Endothelial cell of umbilical vein (primary cell): Measurements from ENCODE around the gene AUTS2. TPM values are rescaled to one million over a fixed set of nuclear protein-coding genes. Genes with fewer than 3 reads are reported as not detected.

Experiments used
- BruUV-seq: library from RNA; stranded (reverse); fragments of 400-500 nt; replicated peaks from 2 replicates; lab custom pipeline; 2021; lab: Mats Ljungman, UMichigan
- CTCF ChIA-PET: fragments of 300-600, 350-600 bp; sonication (Branson Sonifier 250); formaldehyde crosslinking; loops from one replicate; lab custom pipeline; 2021; ENCODE audit warnings: antibody characterized with exemption, inconsistent platforms; lab: Charles Lee
- POLR2A ChIA-PET: fragments of 300-600, 350-600 bp; sonication (Branson Sonifier 250); formaldehyde crosslinking; loops from one replicate; lab custom pipeline; 2021; ENCODE audit warnings: antibody characterized with exemption, inconsistent platforms; lab: Charles Lee
- DNase-seq: peaks from one replicate; pipeline ENCODE4 v3.0.0-alpha.2; 2011; ENCODE audit warnings: low read depth, low spot score
- FAIRE-seq: peaks from 2 replicates; lab custom pipeline; 2011; peaks lifted over from hg19 to GRCh38; lab: Jason Lieb, UNC
- H2AFZ ChIP-seq: 2 replicates; pipeline ENCODE4 v1.6.0; 2012; ENCODE audit warnings: low read depth, low read length, control low read depth, inconsistent platforms
- H3K27ac ChIP-seq: 2 replicates; pipeline ENCODE4 v1.5.1; 2011; ENCODE audit warnings: low read depth, mild to moderate bottlenecking, control low read depth, low read length, moderate library complexity; ENCODE audit not compliant: insufficient read depth
- H3K27me3 ChIP-seq, 2 experiments: 2 replicates each; pipeline versions ENCODE4 v1.6.0 to v1.6.1; 2011; ENCODE audit warnings: low read length in 2 of 2, mixed read lengths in 1 of 2; ENCODE audit not compliant: control insufficient read depth in 2 of 2, insufficient read depth in 2 of 2
- H3K36me3 ChIP-seq, 2 experiments: 2 replicates in 1 of 2; 3 replicates in 1 of 2; pipeline ENCODE4 v1.5.1; 2011; ENCODE audit warnings: low read length in 2 of 2, mild to moderate bottlenecking in 1 of 2, moderate library complexity in 1 of 2; ENCODE audit not compliant: control insufficient read depth in 2 of 2, insufficient read depth in 2 of 2; ENCODE audit errors: extremely low read depth in 1 of 2
- H3K4me1 ChIP-seq: 3 replicates; pipeline ENCODE4 v1.5.1; 2011; ENCODE audit warnings: mild to moderate bottlenecking, low read length; ENCODE audit not compliant: control insufficient read depth, insufficient read depth; ENCODE audit errors: extremely low read depth
- H3K4me2 ChIP-seq: 2 replicates; pipeline ENCODE4 v1.6.1; 2011; ENCODE audit warnings: low read length, control low read depth, mixed read lengths; ENCODE audit not compliant: insufficient read depth
- H3K4me3 ChIP-seq, 3 experiments: fragments of 200-600 bp in 1 of 3; sonication (generic), shearing (Covaris generic) in 1 of 3; replicated peaks in 1 of 3; 2 replicates each; pipeline ENCODE4 v1.5.1; 2011 to 2016; ENCODE audit warnings: control low read depth in 3 of 3, low read length in 3 of 3, mild to moderate bottlenecking in 2 of 3, inconsistent platforms in 1 of 3, low read depth in 1 of 3, moderate library complexity in 1 of 3; ENCODE audit not compliant: insufficient read depth in 1 of 3
- H3K79me2 ChIP-seq: 2 replicates; pipeline ENCODE4 v1.6.0; 2012; ENCODE audit warnings: low read length, inconsistent platforms; ENCODE audit not compliant: control insufficient read depth, insufficient read depth
- H3K9ac ChIP-seq: replicated peaks from 2 replicates; pipeline ENCODE3; 2011; ENCODE audit warnings: low read length, control low read depth; ENCODE audit not compliant: insufficient read depth; ENCODE audit errors: extremely low read depth
- H3K9me1 ChIP-seq: replicated peaks from 3 replicates; pipeline ENCODE4 v1.6.0; 2011; ENCODE audit warnings: mild to moderate bottlenecking, low read length; ENCODE audit not compliant: control insufficient read depth, insufficient read depth; ENCODE audit errors: extremely low read depth
- H3K9me3 ChIP-seq: replicated peaks from 2 replicates; pipeline ENCODE4 v1.5.1; 2012; ENCODE audit warnings: low read length, inconsistent platforms; ENCODE audit not compliant: control insufficient read depth, insufficient read depth
- H4K20me1 ChIP-seq: replicated peaks from 2 replicates; pipeline ENCODE3; 2011; ENCODE audit warnings: mild to moderate bottlenecking, low read length; ENCODE audit not compliant: control insufficient read depth, insufficient read depth; ENCODE audit errors: extremely low read depth
- EZH2 ChIP-seq: IDR thresholded peaks from 2 replicates; pipeline ENCODE4 v1.6.1; 2012; ENCODE audit warnings: borderline replicate concordance, low read depth, mild to moderate bottlenecking, moderate library complexity, low read length, inconsistent platforms; ENCODE audit not compliant: severe bottlenecking
- FOS ChIP-seq: IDR thresholded peaks from 2 replicates; pipeline ENCODE4 v1.6.1; 2011; ENCODE audit warnings: mild to moderate bottlenecking, low read length, moderate library complexity, borderline replicate concordance; ENCODE audit not compliant: insufficient read depth
- GATA2 ChIP-seq: IDR thresholded peaks from 2 replicates; pipeline ENCODE4 v1.7.0; 2011; ENCODE audit warnings: low read depth, mild to moderate bottlenecking, moderate library complexity, mixed read lengths, low read length; ENCODE audit not compliant: insufficient read length, insufficient read depth
- JUN ChIP-seq: IDR thresholded peaks from 2 replicates; pipeline ENCODE4 v1.6.1; 2011; ENCODE audit warnings: borderline replicate concordance, low read depth; ENCODE audit not compliant: insufficient read length, insufficient read depth
- MYC ChIP-seq: IDR thresholded peaks from one replicate; pipeline ENCODE4 v1.6.1; 2011; ENCODE audit warnings: mild to moderate bottlenecking, low read depth, low read length
- POLR2A ChIP-seq: IDR thresholded peaks from 2 replicates; pipeline ENCODE4 v1.6.1; 2012; ENCODE audit warnings: low read depth, mild to moderate bottlenecking, control low read depth, low read length
- POLR2AphosphoS5 ChIP-seq: IDR thresholded peaks from 2 replicates; pipeline ENCODE4 v1.6.1; 2012; ENCODE audit warnings: low read depth, mild to moderate bottlenecking, control low read depth, low read length, moderate library complexity; ENCODE audit not compliant: insufficient read depth
- dilution Hi-C: fragments of 300-500 bp; cut with MboI; formaldehyde crosslinking; loops from one replicate; pipeline ENCODE4 v1.15.0; 2019; ENCODE audit warnings: low sequenced_read_pairs; ENCODE audit not compliant: extremely low pct_ligation_motif_present
- intact Hi-C: fragments of 100-400 bp; cut with micrococcal nuclease; formaldehyde crosslinking; loops from one replicate; pipeline ENCODE4 v1.10.0; 2022
- polyA plus RNA-seq, 4 experiments: library from polyadenylated mRNA; depleted of rRNA in 3 of 4; stranded (reverse) in 3 of 4; unstranded in 1 of 4; fragments of >200 nt; gene quantifications; 2 replicates each; pipeline versions ENCODE4 v1.2.1 to v1.2.3, GENCODE V29; 2011 to 2012; ENCODE audit warnings: missing spikeins in 1 of 4
- total RNA-seq: library from RNA; stranded (reverse); gene quantifications from 2 replicates; pipeline ENCODE4 v1.2.3, GENCODE V29; 2021
- TF ChIP-seq, protein P1 (sequence below): IDR thresholded peaks from 2 replicates; pipeline ENCODE4 v1.6.1; 2011; ENCODE audit not compliant: insufficient read depth, insufficient read length
- TF ChIP-seq, protein P2 (sequence below), 2 donors: IDR thresholded peaks; 1 replicate in 1 of 2; 2 replicates in 1 of 2; pipeline ENCODE4 v1.5.1; 2011; ENCODE audit warnings: low read length in 2 of 2, mild to moderate bottlenecking in 2 of 2, moderate library complexity in 2 of 2, control low read depth in 1 of 2, inconsistent platforms in 1 of 2, low read depth in 1 of 2; ENCODE audit not compliant: insufficient read depth in 1 of 2; ENCODE audit errors: extremely low read depth in 1 of 2

AUTS2 gene
- total and polyA plus RNA-seq, 2 donors (not counting 3 experiments of a cell fraction or from before 2014, with no cell fraction given): 0.59 to 8.0 TPM

DNA sequence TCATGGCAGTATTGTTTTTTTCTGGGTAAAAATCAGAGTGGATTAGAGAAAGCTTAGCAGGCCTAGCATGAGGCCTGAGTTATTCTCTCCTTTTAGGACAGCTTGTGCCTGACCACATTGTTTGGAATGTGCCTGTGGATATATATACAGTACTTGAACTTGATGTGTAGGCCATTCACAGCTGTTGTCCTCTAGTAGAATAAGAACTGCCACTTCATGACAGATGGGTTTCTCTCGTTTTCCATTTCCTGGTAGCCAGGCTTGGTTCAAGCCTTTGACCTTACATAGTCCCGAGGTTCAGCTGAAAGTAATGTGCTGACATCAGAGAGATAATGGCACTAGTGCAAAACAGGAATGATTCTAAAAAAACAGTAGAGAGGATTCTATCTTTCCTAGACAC is 473.9 kb downstream of the AUTS2 start:
- Histone ChIP-seq H3K9me1 (no peaks in the 10 kb centered on the region), H3K27ac (no peak overlapping the region), H3K9ac (no peak overlapping the region), H3K27me3 (no peaks in the 10 kb centered on the region), H3K79me2 (no peaks in the 10 kb centered on the region), H2AFZ (no peak overlapping the region), H3K4me3 (no peak overlapping the region), H4K20me1 (no peaks in the 10 kb centered on the region), H3K4me2 (no peak overlapping the region), H3K4me1 (no peaks in the 10 kb centered on the region), H3K9me3 (peaks cover 1% of the 10 kb centered on the region), H3K36me3 (no peaks in the 10 kb centered on the region)
- BruUV-seq: no TSS peak
- FAIRE-seq (no peak), DNase-seq (no peak)
- intact Hi-C loops: no loop called here
- TF ChIP-seq, protein P1, sequence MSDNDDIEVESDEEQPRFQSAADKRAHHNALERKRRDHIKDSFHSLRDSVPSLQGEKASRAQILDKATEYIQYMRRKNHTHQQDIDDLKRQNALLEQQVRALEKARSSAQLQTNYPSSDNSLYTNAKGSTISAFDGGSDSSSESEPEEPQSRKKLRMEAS: no peak
- TF ChIP-seq JUN (no peak), GATA2 (no peak)
- CTCF ChIA-PET: no interaction called here
- POLR2A ChIA-PET: no interaction called here
- dilution Hi-C loops: no loop called here

DNA sequence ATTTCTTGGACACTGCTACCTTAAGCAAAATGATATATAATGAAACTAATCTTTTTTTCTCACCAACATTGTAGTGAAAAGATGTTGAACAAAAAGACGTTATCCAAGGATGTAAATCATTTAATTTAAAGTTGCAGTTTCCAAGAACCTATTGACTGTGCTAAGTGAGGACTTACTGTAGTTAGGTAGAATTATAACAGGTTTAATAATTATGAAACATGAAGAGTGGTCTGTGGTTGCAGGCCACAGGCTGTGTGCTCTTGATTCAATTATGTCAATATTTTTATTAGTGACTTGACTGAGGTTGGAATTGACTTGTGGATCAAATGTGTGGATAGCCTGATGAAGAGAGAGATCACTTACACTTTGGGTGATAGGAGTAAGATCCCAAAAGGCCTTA is 478.1 kb downstream of the AUTS2 start:
- FAIRE-seq: no peak
- Histone ChIP-seq H3K9ac (no peak overlapping the region), H3K4me1 (no peaks in the 10 kb centered on the region), H3K9me1 (no peaks in the 10 kb centered on the region), H3K27me3 (no peaks in the 10 kb centered on the region), H3K4me2 (no peak overlapping the region), H3K36me3 (no peaks in the 10 kb centered on the region), H3K4me3 (no peak overlapping the region), H4K20me1 (no peaks in the 10 kb centered on the region), H3K27ac (no peak overlapping the region), H2AFZ (no peak overlapping the region), H3K9me3 (peaks cover 3% of the 10 kb centered on the region), H3K79me2 (no peaks in the 10 kb centered on the region)
- BruUV-seq: no TSS peak
- POLR2A ChIA-PET: no interaction called here
- dilution Hi-C loops: no loop called here
- CTCF ChIA-PET: no interaction called here
- DNase-seq: no peak
- no peak for TF ChIP-seq POLR2A
- no peak for TF ChIP-seq MYC
- TF ChIP-seq EZH2: no peak
- TF ChIP-seq GATA2: no peak
- TF ChIP-seq, protein P2, sequence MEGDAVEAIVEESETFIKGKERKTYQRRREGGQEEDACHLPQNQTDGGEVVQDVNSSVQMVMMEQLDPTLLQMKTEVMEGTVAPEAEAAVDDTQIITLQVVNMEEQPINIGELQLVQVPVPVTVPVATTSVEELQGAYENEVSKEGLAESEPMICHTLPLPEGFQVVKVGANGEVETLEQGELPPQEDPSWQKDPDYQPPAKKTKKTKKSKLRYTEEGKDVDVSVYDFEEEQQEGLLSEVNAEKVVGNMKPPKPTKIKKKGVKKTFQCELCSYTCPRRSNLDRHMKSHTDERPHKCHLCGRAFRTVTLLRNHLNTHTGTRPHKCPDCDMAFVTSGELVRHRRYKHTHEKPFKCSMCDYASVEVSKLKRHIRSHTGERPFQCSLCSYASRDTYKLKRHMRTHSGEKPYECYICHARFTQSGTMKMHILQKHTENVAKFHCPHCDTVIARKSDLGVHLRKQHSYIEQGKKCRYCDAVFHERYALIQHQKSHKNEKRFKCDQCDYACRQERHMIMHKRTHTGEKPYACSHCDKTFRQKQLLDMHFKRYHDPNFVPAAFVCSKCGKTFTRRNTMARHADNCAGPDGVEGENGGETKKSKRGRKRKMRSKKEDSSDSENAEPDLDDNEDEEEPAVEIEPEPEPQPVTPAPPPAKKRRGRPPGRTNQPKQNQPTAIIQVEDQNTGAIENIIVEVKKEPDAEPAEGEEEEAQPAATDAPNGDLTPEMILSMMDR (IDR thresholded peaks at IDR 0.05; ENCODE audit: extremely low read depth in 1 of 2, insufficient read depth in 1 of 2, low read depth in 1 of 2, low read length in 2 of 2): no peak
- no peak for TF ChIP-seq JUN
- no peak for TF ChIP-seq FOS
- TF ChIP-seq, protein P1: no peak
- no peak for TF ChIP-seq POLR2AphosphoS5
- intact Hi-C loops: no loop called here
